HG03439 (cell line): ENCODE measurements around the gene POLR1A.

ENCODE experiments used
- ATAC-seq: cut with Tn5 transposase; IDR thresholded peaks from one replicate; pipeline ENCODE4 v1.9.1; 2021; ENCODE audit warnings: mild to moderate bottlenecking, moderate library complexity; ENCODE audit not compliant: unreplicated experiment

The POLR1A gene

GRCh38 chr2:86065512-86065911 is 40.2 kb downstream of the POLR1A start:
- ATAC-seq = no peak

- ATAC-seq = no peak
These were observed 41.7 kb downstream of the POLR1A start for GRCh38 chr2:86064006-86064405.

- ATAC-seq = no peak
These were observed 43.6 kb downstream of the POLR1A start for GRCh38 chr2:86062043-86062442.

- ATAC-seq = no peak
These were observed 48.9 kb downstream of the POLR1A start for GRCh38 chr2:86056590-86057331.

GRCh38 chr2:86055314-86055713 is 50.4 kb downstream of the POLR1A start:
- no peak for ATAC-seq

- ATAC-seq = no peak
These were observed 51.1 kb downstream of the POLR1A start for GRCh38 chr2:86054535-86055082.

GRCh38 chr2:86053166-86053565 is 52.5 kb downstream of the POLR1A start:
- ATAC-seq = no peak

- ATAC-seq = no peak
These were observed 53.0 kb downstream of the POLR1A start for GRCh38 chr2:86052676-86053075.

GRCh38 chr2:86052265-86052664 is 53.4 kb downstream of the POLR1A start:
- no peak for ATAC-seq

- ATAC-seq = no peak
These were observed 55.4 kb downstream of the POLR1A start for GRCh38 chr2:86050301-86050700.

- ATAC-seq = no peak
These were observed 56.2 kb downstream of the POLR1A start for GRCh38 chr2:86049529-86049928.

- no peak for ATAC-seq
These were observed 56.8 kb downstream of the POLR1A start for GRCh38 chr2:86048888-86049287.

- ATAC-seq = no peak
These were observed 57.3 kb downstream of the POLR1A start for GRCh38 chr2:86048383-86048701.

GRCh38 chr2:86047575-86048382 is 57.9 kb downstream of the POLR1A start:
- no peak for ATAC-seq

GRCh38 chr2:86045541-86045940 is 60.1 kb downstream of the POLR1A start:
- no peak for ATAC-seq

- ATAC-seq = no peak
These were observed 61.1 kb downstream of the POLR1A start for GRCh38 chr2:86044614-86045013.

GRCh38 chr2:86044045-86044444 is 61.6 kb downstream of the POLR1A start:
- no peak for ATAC-seq

- no peak for ATAC-seq
These were observed 63.2 kb downstream of the POLR1A start for GRCh38 chr2:86042256-86043168.

- ATAC-seq = no peak
These were observed 65.6 kb downstream of the POLR1A start for GRCh38 chr2:86039963-86040655.

- ATAC-seq = no peak
These were observed 66.3 kb downstream of the POLR1A start for GRCh38 chr2:86039178-86039962.
